ENCODE measurements around the gene IL16.

Gene IL16

DNA sequence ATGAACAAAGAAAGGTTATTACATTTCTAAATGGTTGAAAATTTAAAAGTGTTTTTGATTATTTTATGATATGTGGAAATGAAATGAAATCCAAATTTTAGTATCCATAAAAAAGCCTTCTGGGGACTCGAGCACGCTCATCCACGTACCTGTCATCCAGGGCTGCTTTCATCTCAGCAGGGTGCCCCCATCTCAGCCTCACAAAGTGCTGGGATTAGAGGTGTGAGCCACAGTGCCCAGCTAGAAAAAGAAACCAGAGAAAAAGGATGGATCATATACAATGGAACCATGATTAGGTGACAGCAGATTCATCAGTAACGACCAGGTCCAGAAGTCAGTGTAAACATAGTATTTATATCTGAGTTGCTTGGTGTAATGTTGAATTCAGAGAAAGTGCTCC, 77.6 kb downstream of the IL16 start:
- DNase-seq (ENCODE audit: low read depth) = no peak
- TF ChIP-seq, protein P1, sequence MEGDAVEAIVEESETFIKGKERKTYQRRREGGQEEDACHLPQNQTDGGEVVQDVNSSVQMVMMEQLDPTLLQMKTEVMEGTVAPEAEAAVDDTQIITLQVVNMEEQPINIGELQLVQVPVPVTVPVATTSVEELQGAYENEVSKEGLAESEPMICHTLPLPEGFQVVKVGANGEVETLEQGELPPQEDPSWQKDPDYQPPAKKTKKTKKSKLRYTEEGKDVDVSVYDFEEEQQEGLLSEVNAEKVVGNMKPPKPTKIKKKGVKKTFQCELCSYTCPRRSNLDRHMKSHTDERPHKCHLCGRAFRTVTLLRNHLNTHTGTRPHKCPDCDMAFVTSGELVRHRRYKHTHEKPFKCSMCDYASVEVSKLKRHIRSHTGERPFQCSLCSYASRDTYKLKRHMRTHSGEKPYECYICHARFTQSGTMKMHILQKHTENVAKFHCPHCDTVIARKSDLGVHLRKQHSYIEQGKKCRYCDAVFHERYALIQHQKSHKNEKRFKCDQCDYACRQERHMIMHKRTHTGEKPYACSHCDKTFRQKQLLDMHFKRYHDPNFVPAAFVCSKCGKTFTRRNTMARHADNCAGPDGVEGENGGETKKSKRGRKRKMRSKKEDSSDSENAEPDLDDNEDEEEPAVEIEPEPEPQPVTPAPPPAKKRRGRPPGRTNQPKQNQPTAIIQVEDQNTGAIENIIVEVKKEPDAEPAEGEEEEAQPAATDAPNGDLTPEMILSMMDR (IDR thresholded peaks at IDR 0.05; ENCODE audit: control insufficient read depth, insufficient read depth, low read depth, low read length, missing control alignments) = no peak
- no peak overlapping the region for H3K4me3 ChIP-seq (ENCODE audit: control insufficient read depth, low read depth, low read length)

DNA sequence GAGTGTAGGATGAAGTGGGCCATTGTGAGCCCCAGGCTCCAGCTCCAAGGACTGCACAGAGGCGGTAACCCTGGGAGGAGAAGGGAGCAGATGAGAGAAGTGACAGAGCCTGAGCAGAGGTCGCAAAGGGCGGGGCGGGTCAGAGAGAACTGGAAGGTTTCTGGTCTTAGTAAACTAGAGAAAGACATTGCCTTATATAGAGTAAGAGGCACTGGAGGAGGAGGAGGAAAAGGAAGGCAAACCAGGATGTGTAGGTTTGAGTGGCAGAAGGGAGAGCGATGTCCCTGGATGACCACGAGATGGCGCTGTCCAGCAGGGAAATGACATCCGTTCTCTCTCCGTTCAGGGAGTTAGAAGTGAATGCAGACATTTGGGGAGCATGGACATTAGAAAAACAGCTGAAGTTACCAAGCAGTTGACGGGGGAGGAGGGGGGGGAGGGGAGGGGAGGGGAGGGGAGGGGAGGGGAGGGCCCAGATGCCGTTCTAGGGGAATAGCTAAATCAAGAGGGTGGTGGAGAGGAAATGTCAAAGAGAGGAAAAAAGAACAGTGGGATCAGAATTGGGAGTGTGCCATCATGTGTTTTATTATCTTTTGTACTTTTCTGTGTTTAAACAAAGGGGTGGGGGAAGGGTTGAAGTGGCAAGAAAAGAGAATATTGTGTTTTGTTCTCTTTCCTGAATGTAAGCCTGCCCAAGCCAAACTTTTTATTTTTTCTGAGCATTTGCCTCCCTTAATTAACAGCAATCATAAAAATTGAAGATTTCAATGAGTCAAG, 78.4 kb downstream of the IL16 start:
- DNase-seq (ENCODE audit: low read depth) = peak; percentile 49
- TF ChIP-seq, protein P1 (IDR thresholded peaks at IDR 0.05; ENCODE audit: control insufficient read depth, insufficient read depth, low read depth, low read length, missing control alignments) = peak; percentile 90
- no peak overlapping the region for H3K4me3 ChIP-seq (ENCODE audit: control insufficient read depth, low read depth, low read length)

DNA sequence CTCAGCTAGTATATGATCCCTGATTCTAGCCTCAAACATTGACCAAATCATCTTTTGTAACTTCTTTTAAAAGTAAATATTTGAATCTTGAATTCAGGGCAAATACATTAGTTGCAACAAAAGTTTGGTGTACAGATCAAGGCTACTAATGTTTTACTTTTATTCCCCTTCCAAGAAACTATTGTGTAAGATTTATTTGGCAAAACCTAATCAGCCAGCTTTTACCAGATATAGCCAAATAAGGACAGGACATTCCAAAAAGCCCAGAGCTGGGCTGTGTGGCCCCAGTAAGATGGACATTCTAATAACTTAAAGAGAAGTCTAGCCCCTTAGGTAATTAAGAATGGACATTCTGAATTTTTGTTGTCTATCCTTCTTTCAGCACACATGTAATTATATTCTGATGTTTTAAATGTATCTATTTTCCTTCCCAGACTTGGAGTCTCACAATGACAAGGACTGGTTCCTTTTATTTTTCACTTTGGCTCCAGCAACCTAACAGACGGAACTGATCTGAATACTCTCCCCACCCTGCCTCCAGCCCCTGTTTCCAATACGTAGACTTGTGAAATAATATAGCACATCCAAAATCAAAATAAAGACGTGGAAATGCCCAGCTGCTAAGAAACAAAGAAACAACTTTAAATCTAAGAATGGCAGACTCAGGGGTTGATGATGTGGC, 79.2 kb downstream of the IL16 start:
- TF ChIP-seq, protein P1 (IDR thresholded peaks at IDR 0.05; ENCODE audit: control insufficient read depth, insufficient read depth, low read depth, low read length, missing control alignments) = no peak
- no peak for DNase-seq (ENCODE audit: low read depth)
- H3K4me3 ChIP-seq (ENCODE audit: control insufficient read depth, low read depth, low read length) = no peak overlapping the region

DNA sequence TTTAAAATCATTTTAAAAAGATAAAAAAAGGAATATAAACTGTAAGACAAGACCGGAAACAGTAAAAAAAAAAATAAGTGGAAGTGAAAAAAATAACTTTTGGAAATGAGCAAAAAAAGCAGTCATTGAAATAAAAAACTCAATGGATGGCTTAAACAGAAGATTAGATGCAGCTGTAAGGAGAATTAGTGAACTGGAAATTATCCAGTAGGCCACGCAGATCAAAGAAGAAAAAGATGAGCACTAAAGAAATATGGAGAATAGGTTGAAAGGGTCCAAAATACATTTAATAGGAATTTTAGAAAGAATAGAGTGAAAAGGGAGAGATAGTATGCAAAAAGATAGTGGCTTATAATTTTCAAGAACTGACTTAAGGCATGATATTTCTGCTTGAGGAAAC, 80.3 kb downstream of the IL16 start:
- DNase-seq (ENCODE audit: low read depth) = no peak
- H3K4me3 ChIP-seq (ENCODE audit: control insufficient read depth, low read depth, low read length) = no peak overlapping the region

DNA sequence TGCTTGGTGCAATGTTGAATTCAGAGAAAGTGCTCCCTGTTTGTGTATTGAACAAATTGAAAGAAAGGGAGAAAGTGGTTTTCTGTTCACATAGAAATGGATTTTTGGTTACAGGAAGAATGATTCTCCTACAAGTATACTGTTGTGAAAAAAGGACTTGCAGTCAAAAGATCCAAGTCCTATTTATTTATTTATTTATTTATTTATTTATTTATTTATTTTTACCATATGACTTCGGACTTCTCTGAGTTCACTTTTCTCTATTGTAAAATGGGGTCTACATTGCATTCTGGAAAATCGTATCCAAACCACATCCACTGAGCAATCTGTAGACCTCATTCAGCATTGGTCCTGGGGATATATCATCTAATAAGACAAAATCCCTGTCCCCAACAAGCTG, 81.2 kb downstream of the IL16 start:
- TF ChIP-seq, protein P1 (IDR thresholded peaks at IDR 0.05; ENCODE audit: control insufficient read depth, insufficient read depth, low read depth, low read length, missing control alignments) = no peak
- DNase-seq (ENCODE audit: low read depth) = no peak

More for the DNA sequence above, 80.3 kb downstream of the IL16 start:
- TF ChIP-seq, protein P1 (IDR thresholded peaks at IDR 0.05; ENCODE audit: control insufficient read depth, insufficient read depth, low read depth, low read length, missing control alignments) = no peak

DNA sequence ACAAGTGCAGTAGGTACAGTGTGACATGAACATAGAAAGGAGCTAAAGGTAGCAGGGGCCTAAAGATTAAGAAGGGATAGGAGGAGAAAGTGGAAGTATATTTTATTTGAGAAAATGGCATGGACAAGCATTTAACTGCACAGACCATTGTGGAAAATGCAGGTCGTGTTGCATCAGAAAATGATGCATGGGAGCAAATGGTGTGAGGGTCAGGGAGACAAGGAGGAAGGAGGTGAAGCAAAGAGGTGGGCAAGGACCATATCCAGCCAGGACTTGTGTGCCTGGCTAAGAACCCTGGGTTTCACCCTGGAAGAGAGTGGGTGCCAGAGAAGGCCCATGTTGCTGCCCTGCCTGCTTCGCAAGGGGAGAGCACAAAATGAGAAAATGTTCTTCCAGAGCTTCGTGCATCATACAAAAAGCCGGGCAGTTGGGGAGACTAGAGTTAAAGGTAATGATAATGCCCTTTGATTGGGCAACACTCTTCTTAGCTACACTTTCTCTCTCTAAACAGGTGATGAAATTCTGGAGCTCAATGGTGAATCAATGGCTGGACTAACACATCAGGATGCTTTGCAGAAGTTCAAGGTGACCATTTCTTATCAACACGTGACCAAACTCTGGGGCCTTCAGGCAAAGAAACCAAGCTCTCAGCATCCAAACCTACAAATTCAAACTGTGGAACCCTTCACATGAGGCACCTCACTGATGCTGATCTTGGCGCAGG, 81.8 kb downstream of the IL16 start:
- TF ChIP-seq, protein P1 (IDR thresholded peaks at IDR 0.05; ENCODE audit: control insufficient read depth, insufficient read depth, low read depth, low read length, missing control alignments) = no peak
- no peak overlapping the region for H3K4me3 ChIP-seq (ENCODE audit: control insufficient read depth, low read depth, low read length)
- DNase-seq (ENCODE audit: low read depth) = no peak

More for the DNA sequence above, 81.2 kb downstream of the IL16 start:
- H3K4me3 ChIP-seq (ENCODE audit: control insufficient read depth, low read depth, low read length) = no peak overlapping the region
